IMR-90 (cell line): ENCODE measurements around the gene KRTAP10-7. TPM values are rescaled to one million over a fixed set of nuclear protein-coding genes. Genes with fewer than 3 reads are reported as not detected.

Experiments used
- ATAC-seq: fragments of 200-7000 bp; cut with Tn5 transposase; 2 replicates; pipeline ENCODE4 v1.9.1; 2020; ENCODE audit warnings: low read depth, mild to moderate bottlenecking, moderate library complexity
- BruUV-seq: library from RNA; stranded (reverse); fragments of 400-500 nt; replicated peaks from 2 replicates; lab custom pipeline; 2021; lab: Mats Ljungman, UMichigan
- CTCF ChIA-PET: fragments of 300-600 bp; formaldehyde crosslinking; extraction: SDS; loops from one replicate; lab custom pipeline; 2021; ENCODE audit warnings: antibody characterized with exemption; lab: Yijun Ruan, JAX
- POLR2A ChIA-PET: fragments of 300-600 bp; sonication (Branson Sonifier 250); formaldehyde crosslinking; loops from one replicate; lab custom pipeline; 2022; ENCODE audit warnings: antibody characterized with exemption; ENCODE audit not compliant: unreplicated experiment; lab: Charles Lee
- DNase-seq: peaks from one replicate; pipeline ENCODE4 v3.0.0; 2013
- H2AFZ ChIP-seq: replicated peaks from 2 replicates; pipeline ENCODE3; 2013; ENCODE audit warnings: low read length, mild to moderate bottlenecking; ENCODE audit not compliant: poor library complexity
- H2AK5ac ChIP-seq: 2 replicates; pipeline ENCODE4 v1.6.1; 2013; ENCODE audit warnings: low read depth, low read length, inconsistent platforms
- H2AK9ac ChIP-seq: replicated peaks from 2 replicates; pipeline ENCODE3; 2013; ENCODE audit warnings: mild to moderate bottlenecking, low read depth, low read length, moderate library complexity; ENCODE audit not compliant: poor library complexity
- H2BK120ac ChIP-seq: 2 replicates; pipeline ENCODE4 v1.6.1; 2013; ENCODE audit warnings: low read depth, low read length, inconsistent platforms
- H2BK15ac ChIP-seq: 3 replicates; pipeline ENCODE4 v1.6.1; 2013; ENCODE audit warnings: low read depth, low read length, inconsistent platforms
- H2BK20ac ChIP-seq: 2 replicates; pipeline ENCODE4 v1.6.1; 2013; ENCODE audit warnings: low read depth, mild to moderate bottlenecking, inconsistent platforms, low read length, moderate library complexity
- H2BK5ac ChIP-seq: 2 replicates; pipeline ENCODE4 v1.6.1; 2013; ENCODE audit warnings: mild to moderate bottlenecking, low read depth, low read length, inconsistent platforms; ENCODE audit not compliant: poor library complexity, severe bottlenecking
- H3K14ac ChIP-seq: replicated peaks from 2 replicates; pipeline ENCODE4 v1.6.1; 2013; ENCODE audit warnings: low read depth, low read length, inconsistent platforms
- H3K18ac ChIP-seq: 2 replicates; pipeline ENCODE4 v1.6.1; 2013; ENCODE audit warnings: low read depth, low read length, control low read depth
- H3K23ac ChIP-seq: 2 replicates; pipeline ENCODE4 v1.6.1; 2013; ENCODE audit warnings: low read depth, low read length, inconsistent platforms
- H3K27ac ChIP-seq: 2 replicates; pipeline ENCODE4 v1.5.1; 2013; ENCODE audit warnings: mild to moderate bottlenecking, control low read depth, low read length; ENCODE audit not compliant: insufficient read depth
- H3K27me3 ChIP-seq: 2 replicates; pipeline ENCODE4 v1.6.1; 2013; ENCODE audit warnings: low read length; ENCODE audit not compliant: control insufficient read depth, insufficient read depth
- H3K36me3 ChIP-seq: 2 replicates; pipeline ENCODE4 v1.6.1; 2013; ENCODE audit warnings: low read length, mixed read lengths; ENCODE audit not compliant: control insufficient read depth, insufficient read depth
- H3K4ac ChIP-seq: 2 replicates; pipeline ENCODE4 v1.6.1; 2013; ENCODE audit warnings: low read depth, low read length, inconsistent platforms
- H3K4me1 ChIP-seq: 2 replicates; pipeline ENCODE4 v1.6.1; 2013; ENCODE audit warnings: low read length, mixed read lengths; ENCODE audit not compliant: control insufficient read depth, insufficient read depth
- H3K4me2 ChIP-seq: 2 replicates; pipeline ENCODE4 v1.6.1; 2013; ENCODE audit warnings: low read depth, mild to moderate bottlenecking, control low read depth, low read length, moderate library complexity
- H3K4me3 ChIP-seq: 2 replicates; pipeline ENCODE4 v1.5.1; 2013; ENCODE audit warnings: low read depth, mild to moderate bottlenecking, control low read depth, low read length, moderate library complexity; ENCODE audit not compliant: insufficient read depth
- H3K56ac ChIP-seq: 2 replicates; pipeline ENCODE4 v1.6.1; 2013; ENCODE audit warnings: low read length, inconsistent platforms; ENCODE audit not compliant: insufficient read depth; ENCODE audit errors: extremely low read depth
- H3K79me1 ChIP-seq, 2 experiments: 2 replicates each; pipeline ENCODE4 v1.6.1; 2013; ENCODE audit warnings: low read length in 2 of 2, inconsistent platforms in 1 of 2, low read depth in 1 of 2
- H3K9ac ChIP-seq: 2 replicates; pipeline ENCODE4 v1.6.1; 2013; ENCODE audit warnings: low read depth, low read length, control low read depth
- H3K9me1 ChIP-seq: 2 replicates; pipeline ENCODE4 v1.6.1; 2013; ENCODE audit warnings: low read length, inconsistent platforms; ENCODE audit not compliant: insufficient read depth
- H3K9me3 ChIP-seq: 2 replicates; pipeline ENCODE4 v1.6.1; 2013; ENCODE audit warnings: low read length; ENCODE audit not compliant: control insufficient read depth, insufficient read depth
- H4K20me1 ChIP-seq: 2 replicates; pipeline ENCODE4 v1.6.1; 2013; ENCODE audit warnings: low read length, inconsistent platforms; ENCODE audit not compliant: insufficient read depth
- H4K5ac ChIP-seq: 2 replicates; pipeline ENCODE4 v1.6.1; 2013; ENCODE audit warnings: mild to moderate bottlenecking, low read depth, low read length, control low read depth
- H4K8ac ChIP-seq, 2 experiments: 2 replicates each; pipeline ENCODE4 v1.6.1; 2013; ENCODE audit warnings: low read depth in 2 of 2, low read length in 2 of 2, control low read depth in 1 of 2, inconsistent platforms in 1 of 2
- H4K91ac ChIP-seq: 2 replicates; pipeline ENCODE4 v1.6.1; 2013; ENCODE audit warnings: low read depth, low read length, inconsistent platforms; ENCODE audit not compliant: insufficient read depth
- BHLHE40 ChIP-seq: fragments of 150-350 bp; IDR thresholded peaks from 2 replicates; pipeline ENCODE4 v1.6.1; 2016; ENCODE audit warnings: mild to moderate bottlenecking, low read depth, low read length
- MAFK ChIP-seq: IDR thresholded peaks from 2 replicates; pipeline ENCODE4 v1.6.1; 2012; ENCODE audit warnings: low read depth, low read length, improper control_type of control experiment
- POLR2A ChIP-seq: IDR thresholded peaks from 2 replicates; pipeline ENCODE4 v1.6.1; 2012; ENCODE audit warnings: mild to moderate bottlenecking, low read depth, low read length
- SMC3 ChIP-seq: fragments of 150-350 bp; IDR thresholded peaks from 2 replicates; pipeline ENCODE4 v1.6.1; 2016; ENCODE audit warnings: low read depth, mild to moderate bottlenecking, antibody characterized with exemption, low read length, moderate library complexity
- WGBS, 2 experiments: methylation state at CpG; one replicate each; pipeline versions ENCODE4 v1.1.5 to v1.1.7; 2013; ENCODE audit warnings: missing lambda C conversion rate in 2 of 2; ENCODE audit not compliant: insufficient read length in 1 of 2; ENCODE audit errors: extremely low coverage in 2 of 2; 5-methylcytosine and 5-hydroxymethylcytosine counted together
- dilution Hi-C: fragments of 300-500 bp; cut with HindIII; formaldehyde crosslinking; loops from one replicate; pipeline ENCODE4 v1.14.3; 2018; ENCODE audit warnings: low sequenced_read_pairs; ENCODE audit not compliant: unreplicated experiment
- in situ Hi-C: fragments of 300-500 bp; cut with MboI; formaldehyde crosslinking; loops from 3 replicates; pipeline ENCODE4 v1.14.3; 2019; ENCODE audit warnings: low sequenced_read_pairs, inconsistent platforms, mixed read lengths
- intact Hi-C: fragments of 100-400 bp; cut with micrococcal nuclease; formaldehyde crosslinking; loops from 2 replicates; pipeline ENCODE4 v1.10.0; 2022
- polyA plus RNA-seq, 3 experiments: library from polyadenylated mRNA; depleted of rRNA; stranded (reverse); fragments of >200 nt; gene quantifications; 2 replicates each; pipeline ENCODE4 v1.2.3, GENCODE V29; 2012; ENCODE audit warnings: low replicate concordance in 1 of 3
- total RNA-seq: library from RNA; depleted of rRNA; stranded (reverse); fragments of >200 nt; gene quantifications from 2 replicates; pipeline ENCODE4 v1.2.3, GENCODE V29; 2012

KRTAP10-7 gene
- total and polyA plus RNA-seq, 2 of the 4 experiments (the other 2 are of a cell fraction), result not detected

GRCh38 chr21:44583089-44583799, 17.2 kb upstream of the KRTAP10-7 start:
- Histone ChIP-seq H3K4ac (no peak overlapping the region), H3K27ac (no peak overlapping the region), H2AK5ac (no peak overlapping the region), H2BK20ac (no peak overlapping the region), H2BK120ac (no peak overlapping the region), H4K20me1 (no peaks in the 10 kb centered on the region), H2BK5ac (no peak overlapping the region), H3K23ac (no peak overlapping the region), H3K4me1 (no peaks in the 10 kb centered on the region), H3K56ac (no peak overlapping the region), H4K91ac (no peak overlapping the region), H3K9ac (no peak overlapping the region), H3K27me3 (peaks cover 3% of the 10 kb centered on the region; the same call in 1 of the 2 replicates), H2BK15ac (no peak overlapping the region), H3K36me3 (no peaks in the 10 kb centered on the region), H3K18ac (no peak overlapping the region), H3K4me3 (no peak overlapping the region), H2AK9ac (no peak overlapping the region), H3K4me2 (no peak overlapping the region), H4K5ac (no peak overlapping the region), H3K9me1 (no peaks in the 10 kb centered on the region), H4K8ac (no peak overlapping the region), H3K9me3 (peaks cover 8% of the 10 kb centered on the region), H3K79me1 (no peaks in the 10 kb centered on the region), H2AFZ (no peak overlapping the region), H3K14ac (no peak overlapping the region)
- 9% methylated on average over 4 of the region's 11 CpGs; no CpG with 5 or more reads in 1 of the 2 experiments for WGBS, 2 experiments
- DNase-seq, result no peak
- TF ChIP-seq BHLHE40 (no peak), SMC3 (no peak), POLR2A (no peak), MAFK (no peak)
- intact Hi-C loops, result no loop called here
- in situ Hi-C loops, result no loop called here
- POLR2A ChIA-PET, result no interaction called here
- CTCF ChIA-PET, result no interaction called here
- BruUV-seq, result no TSS peak
- no peak for ATAC-seq
- dilution Hi-C loops, result no loop called here
